Heart right ventricle (tissue), 16 donors: ENCODE measurements around the gene ITGBL1. TPM values are rescaled to one million over a fixed set of nuclear protein-coding genes. Genes with fewer than 3 reads are reported as not detected.
A peak's percentile ranks its signal among the peaks of the same experiment; 100 is the strongest.

ENCODE experiments used
- ATAC-seq, 8 donors: fragments of 200-7000 bp; cut with Tn5 transposase; one replicate each; pipeline ENCODE4 v1.9.1; 2020; ENCODE audit warnings: mild to moderate bottlenecking in 8 of 8, moderate library complexity in 8 of 8, moderate number of reproducible peaks in 1 of 8
- DNase-seq, 2 donors: peaks; one replicate each; pipeline ENCODE4 v3.0.0-alpha.2; 2020
- H3K27ac ChIP-seq, 10 donors: fragments of 200-600 bp; sonication (generic) in 2 of 10; one replicate each; pipeline versions ENCODE4 v1.5.0 to v1.8.0; 2020 to 2022; ENCODE audit warnings: mild to moderate bottlenecking in 3 of 10
- H3K27me3 ChIP-seq, 7 donors: fragments of 200-600 bp; one replicate each; pipeline ENCODE4 v1.8.0; 2021 to 2022; ENCODE audit warnings: mild to moderate bottlenecking in 2 of 7
- H3K36me3 ChIP-seq, 9 donors: fragments of 200-600 bp; sonication (generic) in 1 of 9; one replicate each; pipeline versions ENCODE4 v1.5.0 to v1.8.0; 2020 to 2022; ENCODE audit warnings: mild to moderate bottlenecking in 2 of 9
- H3K4me1 ChIP-seq, 9 donors: fragments of 200-600 bp; sonication (generic) in 1 of 9; one replicate each; pipeline versions ENCODE4 v1.5.0 to v1.8.0; 2020 to 2022; ENCODE audit warnings: mild to moderate bottlenecking in 4 of 9
- H3K4me3 ChIP-seq, 10 donors: fragments of 200-600 bp; sonication (generic) in 2 of 10; one replicate each; pipeline versions ENCODE4 v1.5.0 to v1.8.0; 2020 to 2022; ENCODE audit warnings: mild to moderate bottlenecking in 7 of 10, moderate library complexity in 2 of 10
- H3K9me3 ChIP-seq, 11 donors: fragments of 200-600 bp in 10 of 11; sonication (generic) in 2 of 11; one replicate each; pipeline versions ENCODE4 v1.5.0 to v1.8.0; 2013 to 2022; ENCODE audit warnings: mild to moderate bottlenecking in 2 of 11, control low read depth in 1 of 11, moderate library complexity in 1 of 11
- CTCF ChIP-seq, 9 donors: fragments of 200-600 bp; sonication (generic) in 2 of 9; IDR thresholded peaks; one replicate each; pipeline versions ENCODE4 v1.5.0 to v1.8.0; 2021 to 2022; ENCODE audit warnings: antibody characterized with exemption in 9 of 9, mild to moderate bottlenecking in 5 of 9, moderate library complexity in 1 of 9
- WGBS, 2 donors: extraction: QIAGEN DNeasy Blood & Tissue Kit; methylation state at CpG; one replicate each; pipeline ENCODE4 v1.1.7; 2013; ENCODE audit warnings: inconsistent platforms in 1 of 2; 5-methylcytosine and 5-hydroxymethylcytosine counted together
- intact Hi-C, 10 donors: fragments of 100-400 bp; cut with DNase I; formaldehyde crosslinking; loops; one replicate each; pipeline versions ENCODE4 v1.11.1 to v1.14.2; 2022
- polyA plus RNA-seq, 2 donors: library from polyadenylated mRNA; stranded (reverse); fragments of 200-250 nt; gene quantifications; one replicate each; pipeline ENCODE4 v1.2.3, GENCODE V29; 2013
- total RNA-seq, 10 donors: library from RNA; stranded (reverse); fragmentation: NEBNext Ultra II Directional in 3 of 10; extraction: Animal tissue kit (Norgen Biotek cat#: 25700) in 3 of 10; gene quantifications; one replicate each; pipeline versions ENCODE4 v1.2.1 to v1.2.4, GENCODE V29; 2021 to 2023
- donor health status: Arrhythmogenic right ventricular cardiomyopathy.
- donor health status: ischemic (EF 13 %, LVEDD 7.1; RV severe dilation, severe dysfunction).
- donor health status: healthy with polysubstance abuse.
- donor health status: DM: no; HTN: yes; CAD: no.
- donor health status: DM: no; HTN: no; CAD: no.
- donor health status: ischemic (EF 25% LVEDD 6.9; RV normal size, moderate dysfunction).
- donor health status: ischemic (EF 25% LVEDD 5.7; RV mildly dilated, moderate dysfunction).
- donor health status: healthy.
- donor health status: DM: yes; HTN: yes; CAD: no.
- donor health status: Ischemic cardiomyopathy.
- donor health status: ischemic (EF 35%, LVEDD 5.7; RV mildly dilated, moderate dysfunction).
- donor health status: nonischemic (EF 11% LVEDD 7.7; RV severe dilation, severe dysfunction).
- donor health status: DM: yes; HTN: yes; CAD: no.
- donor health status: PGD.
- donor health status: ischemic (EF 29% LVEDD 5.4; RV normal size, mild dysfunction).
- donor health status: nonischemic (EF 23%, LVEDD 6.1; RV moderate dilation, normal function).

The ITGBL1 gene
- total and polyA plus RNA-seq, 12 donors: 0.78 to 11.9 (median 4.3) TPM

- peak overlapping the region in 6 of 10 donors; percentile 4 to 79 (median 48) for H3K27ac ChIP-seq
- intact Hi-C loops: loop anchor here in 1 of 10 donors (10.0 kb wide), 1 partner anchor 110 kb away; no protein-coding TSS in a partner anchor
- H3K27me3 ChIP-seq: no peaks in the 10 kb centered on the region
- TF ChIP-seq CTCF (IDR thresholded peaks at IDR 0.05): no peak
- DNase-seq (peak in 1 of 2 donors; percentile 7), ATAC-seq (peak in 3 of 8 donors; percentile 50 to 72 (median 65))
- no peaks in the 10 kb centered on the region for H3K9me3 ChIP-seq
- no peaks in the 10 kb centered on the region for H3K36me3 ChIP-seq
- peak overlapping the region in 2 of 10 donors; percentile 4 to 17 for H3K4me3 ChIP-seq
- WGBS, 2 donors: 37 to 38% methylated on average over 8 of the region's 8 CpGs
- H3K4me1 ChIP-seq: peaks cover 0 to 28% (median 0%) of the 10 kb centered on the region in 9 donors
Observed at GRCh38 chr13:101624210-101624922, 171.9 kb downstream of the ITGBL1 start.

GRCh38 chr13:101624981-101625380, 172.5 kb downstream of the ITGBL1 start:
- intact Hi-C loops: loop anchor here in 1 of 10 donors (10.0 kb wide), 1 partner anchor 110 kb away; no protein-coding TSS in a partner anchor
- Histone ChIP-seq H3K9me3 (no peaks in the 10 kb centered on the region), H3K27ac (peak overlapping the region in 3 of 10 donors; percentile 70 to 79 (median 74)), H3K4me3 (no peak overlapping the region), H3K4me1 (peaks cover 0 to 28% (median 0%) of the 10 kb centered on the region in 9 donors), H3K27me3 (no peaks in the 10 kb centered on the region), H3K36me3 (no peaks in the 10 kb centered on the region)
- TF ChIP-seq CTCF (IDR thresholded peaks at IDR 0.05): no peak
- DNase-seq (no peak), ATAC-seq (no peak)
- WGBS, 2 donors: 65 to 70% methylated on average over 3 of the region's 3 CpGs

- no peak for TF ChIP-seq CTCF (IDR thresholded peaks at IDR 0.05)
- Histone ChIP-seq H3K9me3 (no peaks in the 10 kb centered on the region), H3K4me1 (peaks cover 0 to 28% (median 0%) of the 10 kb centered on the region in 9 donors), H3K36me3 (no peaks in the 10 kb centered on the region), H3K27me3 (no peaks in the 10 kb centered on the region), H3K27ac (peak overlapping the region in 5 of 10 donors; percentile 13 to 65 (median 33)), H3K4me3 (peak overlapping the region in 6 of 10 donors; percentile 20 to 45 (median 33))
- no peak for DNase-seq
- WGBS, 2 donors: 57 to 81% methylated on average over 4 of the region's 4 CpGs
- intact Hi-C loops: loop anchor here in 1 of 10 donors (10.0 kb wide), 1 partner anchor 112 kb away; no protein-coding TSS in a partner anchor
- peak in 3 of 8 donors; percentile 49 to 57 (median 53) for ATAC-seq
Observed at GRCh38 chr13:101626925-101627555, 174.6 kb downstream of the ITGBL1 start.

GRCh38 chr13:101627556-101627943, 175.1 kb downstream of the ITGBL1 start:
- H3K9me3 ChIP-seq: no peaks in the 10 kb centered on the region
- no peak for TF ChIP-seq CTCF (IDR thresholded peaks at IDR 0.05)
- peaks cover 0 to 28% (median 0%) of the 10 kb centered on the region in 9 donors for H3K4me1 ChIP-seq
- ATAC-seq (peak in 1 of 8 donors; percentile 34), DNase-seq (no peak)
- intact Hi-C loops: loop anchor here in 1 of 10 donors (10.0 kb wide), 1 partner anchor 113 kb away; no protein-coding TSS in a partner anchor
- 56 to 66% methylated on average over 5 of the region's 5 CpGs for WGBS, 2 donors
- H3K27me3 ChIP-seq: no peaks in the 10 kb centered on the region
- H3K4me3 ChIP-seq: peak overlapping the region in 6 of 10 donors; percentile 20 to 45 (median 33)
- H3K27ac ChIP-seq: peak overlapping the region in 2 of 10 donors; percentile 44 to 65
- H3K36me3 ChIP-seq: no peaks in the 10 kb centered on the region
